Mesodermal cell (in vitro differentiated cells): ENCODE measurements around the gene TOX2.

Source experiments
- H3K27ac ChIP-seq: 2 replicates; pipeline ENCODE4 v1.7.0; 2013; ENCODE audit warnings: mild to moderate bottlenecking, low read depth, low read length, moderate library complexity; ENCODE audit not compliant: severe bottlenecking
- H3K36me3 ChIP-seq: 2 replicates; pipeline ENCODE4 v1.7.1; 2013; ENCODE audit warnings: mild to moderate bottlenecking, low read length, moderate library complexity; ENCODE audit not compliant: control insufficient read depth, insufficient read depth
- H3K4me1 ChIP-seq: one replicate; pipeline ENCODE4 v1.7.1; 2013; ENCODE audit warnings: mild to moderate bottlenecking, low read length; ENCODE audit not compliant: insufficient read depth, control insufficient read depth, poor library complexity, severe bottlenecking
- H3K4me3 ChIP-seq: 2 replicates; pipeline ENCODE4 v1.7.0; 2013; ENCODE audit warnings: low read length, control low read depth, mild to moderate bottlenecking; ENCODE audit not compliant: insufficient read depth, poor library complexity, severe bottlenecking; ENCODE audit errors: extremely low read depth
- H3K9me3 ChIP-seq: 2 replicates; pipeline ENCODE4 v1.7.1; 2013; ENCODE audit warnings: mild to moderate bottlenecking, low read length, moderate library complexity; ENCODE audit not compliant: control insufficient read depth
- WGBS, 2 experiments: methylation state at CpG; one replicate each; pipeline ENCODE4 v1.1.5; 2013; ENCODE audit warnings: missing lambda C conversion rate in 2 of 2; ENCODE audit not compliant: insufficient coverage in 2 of 2; 5-methylcytosine and 5-hydroxymethylcytosine counted together

Gene TOX2

GRCh38 chr20:44012466-44013226 lies 98.0 kb downstream of the TOX2 start:
- 85 to 100% methylated on average over 1 to 4 of the region's 4 CpGs for WGBS, 2 experiments
- Histone ChIP-seq H3K4me1 (no peaks in the 10 kb centered on the region), H3K9me3 (no peaks in the 10 kb centered on the region), H3K27ac (no peak overlapping the region), H3K36me3 (no peaks in the 10 kb centered on the region), H3K4me3 (no peak overlapping the region)

DNA sequence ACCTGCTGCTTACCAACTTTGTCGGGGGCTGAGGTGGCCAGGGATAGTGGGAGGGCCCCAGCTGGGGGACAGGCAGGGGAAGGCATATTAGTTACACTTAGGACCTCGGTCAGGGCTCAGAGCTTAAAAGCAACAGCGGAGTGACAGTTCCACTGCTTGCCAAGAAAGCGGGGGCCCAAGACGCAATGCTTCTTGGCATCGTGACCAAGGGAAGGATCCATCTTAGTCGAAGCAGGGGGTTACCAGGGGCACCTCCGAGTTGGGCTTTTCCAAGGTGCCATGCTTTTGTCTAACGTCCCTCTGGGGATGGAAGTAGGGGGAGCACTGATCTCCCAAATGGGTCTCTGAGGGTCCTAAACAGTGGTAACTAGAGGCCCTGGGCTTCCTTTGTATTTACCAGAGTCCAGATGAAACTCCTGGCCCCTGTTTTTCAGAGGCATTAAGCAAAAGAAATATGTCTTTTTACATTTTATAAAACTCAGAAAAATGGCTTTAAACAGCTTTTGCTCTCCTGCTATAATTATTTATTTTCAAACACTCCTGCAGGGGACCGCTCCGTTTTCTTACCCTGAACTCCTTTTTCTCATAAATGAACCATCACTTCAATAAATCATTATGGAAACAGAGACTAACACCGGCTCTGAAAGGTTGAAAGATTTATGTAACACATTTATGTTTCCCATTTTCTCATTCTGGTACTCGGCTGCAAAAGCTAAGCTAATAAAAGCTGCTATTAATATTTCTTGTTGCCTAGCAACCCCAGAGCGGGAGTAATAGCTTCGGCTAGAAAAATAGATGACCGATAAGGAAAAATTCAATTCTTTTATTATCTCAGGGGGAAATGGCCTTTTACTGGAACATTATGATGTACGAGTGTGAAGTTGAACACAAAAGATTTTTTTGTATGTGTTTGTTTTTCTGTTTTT lies 100.4 kb downstream of the TOX2 start:
- no peak overlapping the region for H3K27ac ChIP-seq
- no peaks in the 10 kb centered on the region for H3K9me3 ChIP-seq
- no peak overlapping the region for H3K4me3 ChIP-seq
- 72 to 94% methylated on average over 9 to 14 of the region's 17 CpGs for WGBS, 2 experiments
- H3K36me3 ChIP-seq, result no peaks in the 10 kb centered on the region
- H3K4me1 ChIP-seq, result peaks cover 4% of the 10 kb centered on the region

GRCh38 chr20:44015733-44016103 lies 101.1 kb downstream of the TOX2 start:
- no peak overlapping the region for H3K4me3 ChIP-seq
- H3K27ac ChIP-seq, result no peak overlapping the region
- no peaks in the 10 kb centered on the region for H3K9me3 ChIP-seq
- no peaks in the 10 kb centered on the region for H3K36me3 ChIP-seq
- peaks cover 8% of the 10 kb centered on the region for H3K4me1 ChIP-seq
- whole genome bisulfite sequencing, 2 experiments, result 91% methylated on average over 6 to 8 of the region's 9 CpGs

DNA sequence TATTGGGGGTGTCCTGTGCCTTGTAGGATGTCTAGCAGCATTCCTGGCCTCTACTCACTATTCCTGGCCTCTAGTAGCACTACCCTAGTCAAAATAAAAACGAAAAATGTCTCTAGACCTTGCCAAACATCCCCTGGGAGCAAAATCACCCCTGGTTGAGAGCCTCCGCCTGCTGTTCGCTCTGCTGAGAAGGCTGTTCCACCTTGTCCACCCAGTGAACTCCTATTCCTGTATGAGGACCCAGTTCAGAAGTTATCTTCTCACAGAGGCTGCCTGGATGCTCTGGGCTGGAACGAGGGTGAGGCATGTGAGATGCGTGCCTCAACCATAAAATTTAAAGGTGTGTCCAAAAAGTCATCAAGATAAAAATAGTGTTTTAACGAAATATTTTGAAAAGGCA lies 101.9 kb downstream of the TOX2 start:
- peaks cover 8% of the 10 kb centered on the region for H3K4me1 ChIP-seq
- no peaks in the 10 kb centered on the region for H3K9me3 ChIP-seq
- no peak overlapping the region for H3K4me3 ChIP-seq
- no peak overlapping the region for H3K27ac ChIP-seq
- 57 to 100% methylated on average over 2 of the region's 6 CpGs for WGBS, 2 experiments
- H3K36me3 ChIP-seq, result no peaks in the 10 kb centered on the region

GRCh38 chr20:44017211-44017610 lies 102.6 kb downstream of the TOX2 start:
- Histone ChIP-seq H3K27ac (no peak overlapping the region), H3K9me3 (no peaks in the 10 kb centered on the region), H3K36me3 (no peaks in the 10 kb centered on the region), H3K4me3 (no peak overlapping the region), H3K4me1 (peaks cover 8% of the 10 kb centered on the region)
- WGBS, 2 experiments, result 88 to 93% methylated on average over 4 to 9 of the region's 11 CpGs

GRCh38 chr20:44017905-44018258 lies 103.2 kb downstream of the TOX2 start:
- 100% methylated on average over 2 of the region's 4 CpGs; no CpG with 5 or more reads in 1 of the 2 experiments for WGBS, 2 experiments
- H3K27ac ChIP-seq, result no peak overlapping the region

GRCh38 chr20:44018259-44018941 lies 103.7 kb downstream of the TOX2 start:
- H3K4me1 ChIP-seq, result peaks cover 8% of the 10 kb centered on the region
- H3K4me3 ChIP-seq, result no peak overlapping the region
- WGBS, 2 experiments, result 85 to 92% methylated on average over 14 of the region's 15 CpGs
- no peak overlapping the region for H3K27ac ChIP-seq
- H3K36me3 ChIP-seq, result no peaks in the 10 kb centered on the region
- no peaks in the 10 kb centered on the region for H3K9me3 ChIP-seq

More at GRCh38 chr20:44017905-44018258, 103.2 kb downstream of the TOX2 start:
- H3K9me3 ChIP-seq, result no peaks in the 10 kb centered on the region
- H3K36me3 ChIP-seq, result no peaks in the 10 kb centered on the region
- no peak overlapping the region for H3K4me3 ChIP-seq
- H3K4me1 ChIP-seq, result peaks cover 8% of the 10 kb centered on the region

DNA sequence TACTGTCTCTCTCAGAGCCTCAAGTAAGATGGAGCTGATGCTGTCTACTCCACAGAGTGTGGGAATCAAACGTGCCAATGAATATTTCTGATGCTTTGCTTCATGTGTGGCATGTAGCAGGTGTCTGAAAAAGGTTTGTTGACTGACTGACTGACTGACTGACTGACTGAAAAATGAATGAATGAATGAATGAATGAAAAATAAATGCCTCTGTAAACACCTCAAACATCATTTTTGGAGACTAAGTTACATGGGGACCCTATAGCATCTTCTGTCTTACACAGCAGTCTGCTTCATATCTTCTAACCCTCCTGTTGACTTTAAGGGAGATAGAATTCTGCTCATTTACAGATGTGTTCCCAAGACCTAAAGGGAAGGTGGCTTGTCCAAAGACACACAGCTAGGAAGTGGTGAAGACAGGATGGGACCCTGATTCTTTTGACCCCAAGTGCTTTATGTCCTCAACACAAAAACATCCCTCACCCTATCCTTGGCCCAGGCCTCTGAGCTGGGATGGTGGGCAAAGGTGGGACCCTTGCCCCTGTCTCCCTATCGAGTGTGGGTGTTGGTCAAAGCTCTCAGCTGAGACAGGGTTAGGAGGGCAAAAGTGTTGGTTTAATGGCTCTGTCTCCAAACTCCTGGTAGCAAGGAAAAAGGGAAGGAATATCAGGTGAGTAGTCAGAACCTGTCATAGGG lies 104.4 kb downstream of the TOX2 start:
- H3K4me1 ChIP-seq, result peaks cover 8% of the 10 kb centered on the region
- H3K4me3 ChIP-seq, result no peak overlapping the region
- no peaks in the 10 kb centered on the region for H3K9me3 ChIP-seq
- no peaks in the 10 kb centered on the region for H3K36me3 ChIP-seq
- H3K27ac ChIP-seq, result no peak overlapping the region
- WGBS, 2 experiments, result 60 to 100% methylated on average over 1 of the region's 2 CpGs

DNA sequence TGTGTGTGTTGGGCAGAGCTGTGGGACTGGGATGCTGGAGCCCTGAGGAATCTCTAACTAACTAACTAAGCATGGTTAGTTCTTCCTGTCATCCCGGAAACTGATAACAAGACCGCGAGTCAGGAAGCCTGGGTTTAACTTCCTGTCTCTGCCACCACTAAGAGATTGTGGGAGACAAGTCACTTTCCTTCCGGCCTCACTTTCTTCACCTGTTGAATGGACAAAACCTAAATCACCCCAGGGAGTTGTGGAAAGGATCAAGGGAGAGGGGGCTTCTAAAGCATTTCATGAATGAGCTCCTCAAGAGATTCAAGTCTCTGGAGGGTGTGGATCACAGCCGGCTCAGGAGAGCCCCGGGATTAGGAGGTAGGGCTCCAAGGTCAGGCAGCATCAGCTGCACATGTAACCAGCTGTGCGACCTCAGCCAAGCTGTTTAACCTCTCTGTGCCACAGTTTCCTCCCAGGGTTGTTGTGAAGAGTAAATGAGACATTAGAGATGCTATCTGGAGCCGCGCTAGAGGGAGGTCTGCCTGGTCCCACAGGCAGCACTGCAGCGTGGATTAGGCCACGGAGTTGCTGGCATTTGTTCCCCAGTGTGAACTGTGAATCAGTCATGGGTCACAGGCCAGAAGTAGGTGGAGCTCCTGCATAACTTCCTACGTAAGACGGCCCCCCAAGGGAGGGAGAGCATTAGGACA lies 105.1 kb downstream of the TOX2 start:
- Histone ChIP-seq H3K9me3 (no peaks in the 10 kb centered on the region), H3K36me3 (no peaks in the 10 kb centered on the region), H3K4me1 (peaks cover 8% of the 10 kb centered on the region), H3K4me3 (no peak overlapping the region), H3K27ac (no peak overlapping the region)
- WGBS, 2 experiments, result 74 to 82% methylated on average over 9 to 12 of the region's 13 CpGs
